Stimulated activated CD8-positive, alpha-beta memory T cell treated with anti-CD3 and anti-CD28 coated beads, Interleukin-4, amount 100 ng/mL, for 1 hour (primary cell): ENCODE results near the gene XCL1.
"Not testable (repeated sequence)": the region's sequence is repeated elsewhere in the genome, so short reads cannot be mapped to it uniquely, and the experiment has no call there.

ENCODE experiments used
- DNase-seq, 2 donors: peaks; one replicate each; pipeline ENCODE4 v3.0.0-alpha.2; 2020; ENCODE audit warnings: low read depth in 2 of 2, low spot score in 1 of 2

The XCL1 gene

GRCh38 chr1:168567007-168567406 lies 9.4 kb upstream of the XCL1 start:
- DNase-seq: no peak

GRCh38 chr1:168567568-168567967 lies 8.8 kb upstream of the XCL1 start:
- no peak for DNase-seq

- DNase-seq: no peak
Measured at GRCh38 chr1:168568346-168568745, 8.1 kb upstream of the XCL1 start.

- no peak for DNase-seq
Measured at GRCh38 chr1:168570652-168571051, 5.8 kb upstream of the XCL1 start.

- no peak for DNase-seq
Measured at GRCh38 chr1:168572633-168573032, 3.8 kb upstream of the XCL1 start.

GRCh38 chr1:168574234-168574633 lies 2.2 kb upstream of the XCL1 start:
- not testable (repeated sequence) for DNase-seq

GRCh38 chr1:168578531-168579185 lies 2.3 kb downstream of the XCL1 start:
- not testable (repeated sequence) for DNase-seq

- DNase-seq: not testable (repeated sequence)
Measured at GRCh38 chr1:168580290-168580689, 3.9 kb downstream of the XCL1 start.

- not testable (repeated sequence) for DNase-seq
Measured at GRCh38 chr1:168580991-168581390, 4.6 kb downstream of the XCL1 start.

GRCh38 chr1:168581817-168582572 lies 5.6 kb downstream of the XCL1 start:
- no peak for DNase-seq

- no peak for DNase-seq
Measured at GRCh38 chr1:168582688-168583336, 6.4 kb downstream of the XCL1 start.

GRCh38 chr1:168583571-168583970 lies 7.2 kb downstream of the XCL1 start:
- no peak for DNase-seq

- no peak for DNase-seq
Measured at GRCh38 chr1:168585191-168585590, 8.8 kb downstream of the XCL1 start.

GRCh38 chr1:168585937-168586336 lies 9.5 kb downstream of the XCL1 start:
- no peak for DNase-seq

GRCh38 chr1:168589167-168589566 lies 12.8 kb downstream of the XCL1 start:
- no peak for DNase-seq

- no peak for DNase-seq
Measured at GRCh38 chr1:168591066-168591465, 14.7 kb downstream of the XCL1 start.

- DNase-seq: no peak
Measured at GRCh38 chr1:168591641-168592250, 15.3 kb downstream of the XCL1 start.

GRCh38 chr1:168595403-168595802 lies 19.0 kb downstream of the XCL1 start:
- not testable (repeated sequence) for DNase-seq

- no peak for DNase-seq
Measured at GRCh38 chr1:168598125-168598524, 21.7 kb downstream of the XCL1 start.

- DNase-seq: no peak
Measured at GRCh38 chr1:168598892-168599291, 22.5 kb downstream of the XCL1 start.

GRCh38 chr1:168599641-168600040 lies 23.2 kb downstream of the XCL1 start:
- no peak for DNase-seq

GRCh38 chr1:168601051-168601450 lies 24.6 kb downstream of the XCL1 start:
- DNase-seq: no peak
